Measurements from ENCODE around the gene UBN1.

The UBN1 gene

GRCh38 chr16:4862639-4863038 lies 15.4 kb downstream of the UBN1 start:
- no peak for DNase-seq

GRCh38 chr16:4864728-4865127 lies 17.4 kb downstream of the UBN1 start:
- no peak for DNase-seq

- no peak for DNase-seq
These were observed 18.1 kb downstream of the UBN1 start for GRCh38 chr16:4865231-4865860.

GRCh38 chr16:4866586-4866985 lies 19.3 kb downstream of the UBN1 start:
- no peak for DNase-seq

- DNase-seq: no peak
These were observed 20.7 kb downstream of the UBN1 start for GRCh38 chr16:4868026-4868425.

GRCh38 chr16:4868535-4868934 lies 21.3 kb downstream of the UBN1 start:
- DNase-seq: no peak

GRCh38 chr16:4869147-4869805 lies 22.0 kb downstream of the UBN1 start:
- no peak for DNase-seq

GRCh38 chr16:4870138-4870671 lies 22.9 kb downstream of the UBN1 start:
- DNase-seq: no peak

GRCh38 chr16:4871071-4871470 lies 23.8 kb downstream of the UBN1 start:
- DNase-seq: no peak

GRCh38 chr16:4873091-4873490 lies 25.8 kb downstream of the UBN1 start:
- DNase-seq: no peak

- no peak for DNase-seq
These were observed 27.4 kb downstream of the UBN1 start for GRCh38 chr16:4874666-4875065.

- DNase-seq: no peak
These were observed 29.5 kb downstream of the UBN1 start for GRCh38 chr16:4876646-4877379.

GRCh38 chr16:4877380-4877685 lies 30.1 kb downstream of the UBN1 start:
- DNase-seq: no peak

GRCh38 chr16:4879049-4879448 lies 31.8 kb downstream of the UBN1 start:
- DNase-seq: no peak

GRCh38 chr16:4880006-4880580 lies 32.8 kb downstream of the UBN1 start:
- DNase-seq: no peak

- DNase-seq: no peak
These were observed 34.8 kb downstream of the UBN1 start for GRCh38 chr16:4882000-4882632.

GRCh38 chr16:4882633-4883285 lies 35.5 kb downstream of the UBN1 start:
- DNase-seq: no peak

GRCh38 chr16:4883501-4883900 lies 36.2 kb downstream of the UBN1 start:
- DNase-seq: no peak

GRCh38 chr16:4884209-4884608 lies 36.9 kb downstream of the UBN1 start:
- DNase-seq: no peak

GRCh38 chr16:4884972-4885874 lies 37.9 kb downstream of the UBN1 start:
- DNase-seq: no peak

- DNase-seq: no peak
These were observed 38.9 kb downstream of the UBN1 start for GRCh38 chr16:4886151-4886550.

All from effector CD4-positive, alpha-beta T cell (primary cell).